Measurements from ENCODE around the gene HEBP2. TPM values are rescaled to one million over a fixed set of nuclear protein-coding genes. Genes with fewer than 3 reads are reported as not detected.

The HEBP2 gene
- total RNA-seq, 1 donor from 2014 or later: 11.9 TPM

DNA sequence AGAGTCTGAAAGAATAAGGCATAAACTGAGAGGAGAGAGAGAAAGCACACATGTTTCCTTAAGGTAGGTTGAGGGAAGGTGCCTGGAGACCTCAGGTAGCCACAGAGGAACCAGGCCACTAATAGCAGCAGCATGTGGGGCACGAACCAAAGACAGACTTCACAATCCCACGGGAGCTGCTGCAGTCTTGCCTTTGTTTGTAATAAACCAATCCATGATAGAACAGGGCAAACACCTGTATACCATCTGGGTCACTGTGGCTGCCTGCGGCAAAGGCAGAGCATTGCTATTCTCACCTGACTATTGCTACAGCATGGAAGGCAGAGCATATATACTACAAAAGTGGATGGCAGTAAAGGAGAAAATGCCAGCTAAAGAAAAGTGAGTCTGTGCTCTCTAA, 36.3 kb downstream of the HEBP2 start:
- TF ChIP-seq EZH2 (IDR thresholded peaks at IDR 0.05): no peak
- TF ChIP-seq, protein P1, sequence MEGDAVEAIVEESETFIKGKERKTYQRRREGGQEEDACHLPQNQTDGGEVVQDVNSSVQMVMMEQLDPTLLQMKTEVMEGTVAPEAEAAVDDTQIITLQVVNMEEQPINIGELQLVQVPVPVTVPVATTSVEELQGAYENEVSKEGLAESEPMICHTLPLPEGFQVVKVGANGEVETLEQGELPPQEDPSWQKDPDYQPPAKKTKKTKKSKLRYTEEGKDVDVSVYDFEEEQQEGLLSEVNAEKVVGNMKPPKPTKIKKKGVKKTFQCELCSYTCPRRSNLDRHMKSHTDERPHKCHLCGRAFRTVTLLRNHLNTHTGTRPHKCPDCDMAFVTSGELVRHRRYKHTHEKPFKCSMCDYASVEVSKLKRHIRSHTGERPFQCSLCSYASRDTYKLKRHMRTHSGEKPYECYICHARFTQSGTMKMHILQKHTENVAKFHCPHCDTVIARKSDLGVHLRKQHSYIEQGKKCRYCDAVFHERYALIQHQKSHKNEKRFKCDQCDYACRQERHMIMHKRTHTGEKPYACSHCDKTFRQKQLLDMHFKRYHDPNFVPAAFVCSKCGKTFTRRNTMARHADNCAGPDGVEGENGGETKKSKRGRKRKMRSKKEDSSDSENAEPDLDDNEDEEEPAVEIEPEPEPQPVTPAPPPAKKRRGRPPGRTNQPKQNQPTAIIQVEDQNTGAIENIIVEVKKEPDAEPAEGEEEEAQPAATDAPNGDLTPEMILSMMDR (IDR thresholded peaks at IDR 0.05): no peak
- no peak for TF ChIP-seq EZH2phosphoT487 (IDR thresholded peaks at IDR 0.05)
- Histone ChIP-seq H3K27ac (no peak overlapping the region), H3K27me3 (no peaks in the 10 kb centered on the region), H3K4me2 (no peak overlapping the region), H2AFZ (replicated peaks) (no peak overlapping the region), H3F3A (ENCODE audit: low read depth) (no peaks in the 10 kb centered on the region), H3K9ac (no peak overlapping the region), H3K4me3 (no peak overlapping the region), H3K9me3 (ENCODE audit: low read depth) (no peaks in the 10 kb centered on the region), H3K79me2 (ENCODE audit: low read depth) (no peaks in the 10 kb centered on the region), H3K4me1 (no peaks in the 10 kb centered on the region), H3K36me3 (no peaks in the 10 kb centered on the region), H4K20me1 (ENCODE audit: low read depth) (no peaks in the 10 kb centered on the region)
- Mint-ChIP-seq H3K4me3 (no peak overlapping the region), H3K36me3 (peaks cover 24% of the 10 kb centered on the region), H3K4me1 (no peaks in the 10 kb centered on the region), H3K9me3 (no peaks in the 10 kb centered on the region), H3K27ac (no peak overlapping the region), H3K27me3 (ENCODE audit: insufficient read depth, low read depth) (no peaks in the 10 kb centered on the region)
- DNase-seq (ENCODE audit: low spot score): no peak

DNA sequence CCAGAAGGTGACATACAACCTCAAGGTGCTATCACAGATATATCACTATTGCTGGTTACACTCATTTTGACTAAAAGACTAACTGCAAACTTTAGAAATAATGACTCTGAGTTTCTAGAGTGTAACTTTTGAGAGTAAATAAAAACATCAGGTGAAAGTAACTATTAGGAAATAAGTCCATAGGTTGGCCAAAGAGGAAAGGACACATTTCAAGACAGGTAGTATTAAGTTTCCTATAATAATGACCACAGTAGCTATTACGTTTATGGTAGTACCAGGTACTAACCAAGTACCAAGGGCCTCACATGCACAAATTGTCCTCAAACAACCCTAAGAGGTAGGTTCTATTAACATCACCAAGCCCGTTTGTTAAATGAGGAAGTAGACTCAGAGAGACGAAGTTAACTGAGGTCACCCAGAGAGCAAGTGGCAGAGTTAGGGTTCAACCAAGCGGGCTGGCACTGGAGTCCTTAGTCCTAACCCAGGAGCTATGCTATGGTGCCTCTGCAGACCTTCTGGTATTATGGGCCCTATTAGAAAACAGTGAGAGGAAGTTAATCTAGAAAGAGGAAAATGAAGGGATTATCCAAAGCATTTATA, 36.8 kb downstream of the HEBP2 start:
- Histone ChIP-seq H3K9ac (no peak overlapping the region), H3K9me3 (ENCODE audit: low read depth) (no peaks in the 10 kb centered on the region), H2AFZ (replicated peaks) (no peak overlapping the region), H3K27ac (no peak overlapping the region), H3K4me1 (no peaks in the 10 kb centered on the region), H4K20me1 (ENCODE audit: low read depth) (no peaks in the 10 kb centered on the region), H3F3A (ENCODE audit: low read depth) (no peaks in the 10 kb centered on the region), H3K4me2 (no peak overlapping the region), H3K79me2 (ENCODE audit: low read depth) (no peaks in the 10 kb centered on the region), H3K36me3 (no peaks in the 10 kb centered on the region), H3K27me3 (no peaks in the 10 kb centered on the region), H3K4me3 (no peak overlapping the region)
- Mint-ChIP-seq H3K4me1 (no peaks in the 10 kb centered on the region), H3K4me3 (no peak overlapping the region), H3K9me3 (no peaks in the 10 kb centered on the region), H3K27me3 (ENCODE audit: insufficient read depth, low read depth) (no peaks in the 10 kb centered on the region), H3K27ac (no peak overlapping the region), H3K36me3 (peaks cover 22% of the 10 kb centered on the region)
- TF ChIP-seq, protein P1 (IDR thresholded peaks at IDR 0.05): no peak
- TF ChIP-seq EZH2 (IDR thresholded peaks at IDR 0.05) (no peak), EZH2phosphoT487 (IDR thresholded peaks at IDR 0.05) (no peak)
- DNase-seq (ENCODE audit: low spot score): no peak

DNA sequence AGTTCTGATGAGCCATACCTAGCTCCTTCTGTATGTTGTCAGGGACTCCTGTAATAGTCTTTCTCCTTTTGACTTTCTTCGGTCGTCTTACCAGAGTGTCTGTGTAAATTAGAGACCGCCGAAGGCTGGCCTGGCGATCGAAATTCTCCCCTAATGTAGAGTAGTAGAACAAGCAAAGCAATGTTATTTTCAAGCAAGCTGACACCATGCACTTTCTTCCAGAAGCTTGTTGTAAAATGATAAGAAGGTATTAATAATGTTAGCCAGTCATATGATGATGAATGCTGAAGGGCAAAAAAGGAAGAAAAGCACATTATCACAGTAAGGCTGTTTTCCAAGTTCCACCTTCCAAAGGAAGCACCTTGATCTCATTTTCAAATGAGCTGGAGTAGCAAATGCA, 37.9 kb downstream of the HEBP2 start:
- no peak overlapping the region for H3K4me2 ChIP-seq
- Mint-ChIP-seq H3K4me3 (no peak overlapping the region), H3K9me3 (no peaks in the 10 kb centered on the region), H3K36me3 (peaks cover 22% of the 10 kb centered on the region), H3K27ac (no peak overlapping the region), H3K4me1 (no peaks in the 10 kb centered on the region), H3K27me3 (ENCODE audit: insufficient read depth, low read depth) (no peaks in the 10 kb centered on the region)
- no peak overlapping the region for H3K9ac ChIP-seq
- H3K27ac ChIP-seq: no peak overlapping the region
- H3K79me2 ChIP-seq (ENCODE audit: low read depth): no peaks in the 10 kb centered on the region
- H3F3A ChIP-seq (ENCODE audit: low read depth): no peaks in the 10 kb centered on the region
- no peaks in the 10 kb centered on the region for H4K20me1 ChIP-seq (ENCODE audit: low read depth)
- H3K9me3 ChIP-seq (ENCODE audit: low read depth): no peaks in the 10 kb centered on the region
- H3K27me3 ChIP-seq: no peaks in the 10 kb centered on the region
- no peak for DNase-seq (ENCODE audit: low spot score)
- no peak overlapping the region for H2AFZ ChIP-seq (replicated peaks)
- no peak overlapping the region for H3K4me3 ChIP-seq
- H3K36me3 ChIP-seq: no peaks in the 10 kb centered on the region
- TF ChIP-seq, protein P1 (IDR thresholded peaks at IDR 0.05): no peak
- TF ChIP-seq EZH2 (IDR thresholded peaks at IDR 0.05) (no peak), EZH2phosphoT487 (IDR thresholded peaks at IDR 0.05) (no peak)
- H3K4me1 ChIP-seq: no peaks in the 10 kb centered on the region
